Stomach (tissue), 4 donors: ENCODE data around the gene MYL7.

Experiments
- CTCF ChIP-seq, 7 experiments: fragments of 450-650 bp in 4 of 7; fragments of 200-600 bp in 3 of 7; sonication (generic) in 3 of 7; IDR thresholded peaks; one replicate each; pipeline ENCODE4 v1.5.1; 2016 to 2019; ENCODE audit warnings: antibody characterized with exemption in 7 of 7, control low read depth in 2 of 7, mild to moderate bottlenecking in 1 of 7
- EP300 ChIP-seq: sonication (generic); formaldehyde crosslinking; IDR thresholded peaks from one replicate; pipeline ENCODE4 v1.6.1; 2017; ENCODE audit warnings: antibody characterized with exemption
- POLR2A ChIP-seq, 4 donors: fragments of 450-650 bp; IDR thresholded peaks; one replicate each; pipeline ENCODE4 v1.6.1; 2016; ENCODE audit warnings: antibody characterized with exemption in 4 of 4, control low read depth in 2 of 4, mild to moderate bottlenecking in 1 of 4, moderate library complexity in 1 of 4

- TF ChIP-seq EP300 = no peak
- no peak for TF ChIP-seq POLR2A (IDR thresholded peaks at IDR 0.05)
- no peak for TF ChIP-seq CTCF (IDR thresholded peaks at IDR 0.05)
Observed at GRCh38 chr7:44186736-44187135, 45.6 kb upstream of the MYL7 start.
